CD14-positive monocyte (primary cell): ENCODE measurements around the gene LSS. TPM values are rescaled to one million over a fixed set of nuclear protein-coding genes. Genes with fewer than 3 reads are reported as not detected.

Experiments used
- DNase-seq, 3 donors: peaks; one replicate each; pipeline ENCODE4 v3.0.0-alpha.2; 2011 to 2022
- H2AFZ ChIP-seq: 2 replicates; pipeline ENCODE4 v1.6.0; 2012; ENCODE audit warnings: mild to moderate bottlenecking, low read depth, low read length, inconsistent platforms; ENCODE audit not compliant: insufficient read depth, poor library complexity, severe bottlenecking
- H3K27ac ChIP-seq, 2 donors: 1 replicate in 1 of 2; 2 replicates in 1 of 2; pipeline ENCODE4 v1.5.1; 2012 to 2013; ENCODE audit warnings: low read length in 2 of 2, control low read depth in 1 of 2, inconsistent platforms in 1 of 2, low read depth in 1 of 2, mild to moderate bottlenecking in 1 of 2
- H3K27me3 ChIP-seq, 2 donors: one replicate each; pipeline versions ENCODE4 v1.6.0 to v1.6.1; 2011 to 2013; ENCODE audit warnings: low read length in 2 of 2; ENCODE audit not compliant: control insufficient read depth in 2 of 2, insufficient read depth in 2 of 2
- H3K36me3 ChIP-seq, 2 donors: replicated peaks in 1 of 2; 1 replicate in 1 of 2; 2 replicates in 1 of 2; pipeline versions ENCODE4 v1.5.1 to v1.6.1; 2012 to 2013; ENCODE audit warnings: low read length in 2 of 2, control low read depth in 1 of 2, inconsistent platforms in 1 of 2, mild to moderate bottlenecking in 1 of 2; ENCODE audit not compliant: insufficient read depth in 2 of 2, control insufficient read depth in 1 of 2
- H3K4me1 ChIP-seq, 2 donors: 1 replicate in 1 of 2; 2 replicates in 1 of 2; pipeline versions ENCODE4 v1.5.1 to v1.6.1; 2012 to 2013; ENCODE audit warnings: low read length in 2 of 2, control low read depth in 1 of 2, inconsistent platforms in 1 of 2, mild to moderate bottlenecking in 1 of 2, moderate library complexity in 1 of 2; ENCODE audit not compliant: insufficient read depth in 2 of 2, control insufficient read depth in 1 of 2
- H3K4me2 ChIP-seq: replicated peaks from 2 replicates; pipeline ENCODE3; 2012; ENCODE audit warnings: low read length, moderate library complexity, mild to moderate bottlenecking; ENCODE audit not compliant: poor library complexity, severe bottlenecking; ENCODE audit errors: extremely low read depth
- H3K4me3 ChIP-seq, 3 experiments: fragments of 200-600 bp in 1 of 3; sonication (generic) in 1 of 3; replicated peaks in 1 of 3; 1 replicate in 2 of 3; 2 replicates in 1 of 3; pipeline ENCODE4 v1.5.1; 2011 to 2013; ENCODE audit warnings: low read length in 3 of 3, mild to moderate bottlenecking in 3 of 3, control low read depth in 2 of 3, low read depth in 2 of 3, inconsistent platforms in 1 of 3, moderate library complexity in 1 of 3
- H3K79me2 ChIP-seq: 2 replicates; pipeline ENCODE4 v1.6.0; 2012; ENCODE audit warnings: mild to moderate bottlenecking, control low read depth, inconsistent platforms, low read length, moderate library complexity; ENCODE audit not compliant: insufficient read depth
- H3K9ac ChIP-seq: 2 replicates; pipeline ENCODE4 v1.6.0; 2017; ENCODE audit warnings: low read length, mild to moderate bottlenecking; ENCODE audit not compliant: insufficient read depth, poor library complexity, severe bottlenecking
- H3K9me3 ChIP-seq, 2 donors: replicated peaks in 1 of 2; 1 replicate in 1 of 2; 2 replicates in 1 of 2; pipeline versions ENCODE4 v1.5.1 to v1.6.1; 2012 to 2013; ENCODE audit warnings: low read length in 2 of 2, control low read depth in 1 of 2; ENCODE audit not compliant: control insufficient read depth in 1 of 2, insufficient read depth in 1 of 2
- H4K20me1 ChIP-seq: 2 replicates; pipeline ENCODE4 v1.6.0; 2012; ENCODE audit warnings: mild to moderate bottlenecking, low read length, control low read depth, moderate library complexity; ENCODE audit not compliant: insufficient read depth
- H3K27ac Mint-ChIP-seq, 7 donors: one replicate each; pipeline ENCODE4 v1.8.0; 2020; ENCODE audit warnings: mild to moderate bottlenecking in 7 of 7, mixed read lengths in 7 of 7, moderate library complexity in 6 of 7, inconsistent platforms in 2 of 7
- H3K27me3 Mint-ChIP-seq, 3 donors: one replicate each; pipeline ENCODE4 v1.8.0; 2021 to 2022; ENCODE audit warnings: low read depth in 3 of 3, mild to moderate bottlenecking in 3 of 3, mixed read lengths in 3 of 3, moderate library complexity in 3 of 3, inconsistent platforms in 1 of 3
- H3K36me3 Mint-ChIP-seq, 2 donors: one replicate each; pipeline ENCODE4 v1.8.0; 2020; ENCODE audit warnings: mixed read lengths in 2 of 2, inconsistent platforms in 1 of 2, mild to moderate bottlenecking in 1 of 2
- H3K4me1 Mint-ChIP-seq: one replicate; pipeline ENCODE4 v1.8.0; 2020; ENCODE audit warnings: mild to moderate bottlenecking, mixed read lengths
- H3K4me3 Mint-ChIP-seq, 2 donors: one replicate each; pipeline ENCODE4 v1.8.0; 2020; ENCODE audit warnings: mild to moderate bottlenecking in 2 of 2, mixed read lengths in 2 of 2, moderate library complexity in 1 of 2
- H3K9me3 Mint-ChIP-seq, 7 donors: one replicate each; pipeline ENCODE4 v1.8.0; 2020 to 2022; ENCODE audit warnings: mixed read lengths in 7 of 7, mild to moderate bottlenecking in 6 of 7, moderate library complexity in 6 of 7, inconsistent platforms in 2 of 7
- CTCF ChIP-seq: fragments of 200-600 bp; IDR thresholded peaks from one replicate; pipeline ENCODE4 v1.8.0; 2022; ENCODE audit warnings: antibody characterized with exemption, mild to moderate bottlenecking
- WGBS: methylation state at CpG from one replicate; pipeline ENCODE4 v1.1.5; 2013; ENCODE audit warnings: missing lambda C conversion rate; ENCODE audit not compliant: insufficient coverage; 5-methylcytosine and 5-hydroxymethylcytosine counted together
- intact Hi-C, 2 donors: fragments of 100-400 bp; cut with micrococcal nuclease; formaldehyde crosslinking; loops; one replicate each; pipeline versions ENCODE4 v1.15.0 to v1.15.1; 2023
- polyA plus RNA-seq, 3 donors: library from polyadenylated mRNA; depleted of rRNA in 1 of 3; unstranded in 2 of 3; stranded (reverse) in 1 of 3; fragments of 300-500 nt in 2 of 3; fragments of >200 nt in 1 of 3; fragmentation: Illumina TruSeq in 2 of 3; gene quantifications; 1 replicate in 2 of 3; 2 replicates in 1 of 3; pipeline ENCODE4 v1.2.3, GENCODE V29; 2012 to 2021

LSS gene
- polyA plus RNA-seq, 3 donors, result 4.1 to 20.0 (median 4.9) TPM

- no peak overlapping the region for H3K4me2 ChIP-seq
- no peak for DNase-seq
- 95% methylated on average over 42 of the region's 47 CpGs for WGBS
- no peaks in the 10 kb centered on the region for H3K9me3 ChIP-seq
- H3K4me3 ChIP-seq, result no peak overlapping the region
- intact Hi-C loops, result no loop called here
- no peak overlapping the region for H3K4me3 Mint-ChIP-seq
- no peak overlapping the region for H3K27ac Mint-ChIP-seq
- no peak for TF ChIP-seq CTCF
- H3K9me3 Mint-ChIP-seq, result no peaks in the 10 kb centered on the region
- no peak overlapping the region for H3K27ac ChIP-seq
- no peaks in the 10 kb centered on the region for H3K36me3 ChIP-seq
- no peak overlapping the region for H2AFZ ChIP-seq
- no peaks in the 10 kb centered on the region for H4K20me1 ChIP-seq
- peaks cover 0 to 3% (median 2%) of the 10 kb centered on the region in 3 donors for H3K27me3 Mint-ChIP-seq
- H3K4me1 Mint-ChIP-seq, result no peaks in the 10 kb centered on the region
- no peaks in the 10 kb centered on the region for H3K79me2 ChIP-seq
- H3K27me3 ChIP-seq, result no peaks in the 10 kb centered on the region
- no peaks in the 10 kb centered on the region for H3K4me1 ChIP-seq
- no peak overlapping the region for H3K9ac ChIP-seq
- no peaks in the 10 kb centered on the region for H3K36me3 Mint-ChIP-seq
Measured at GRCh38 chr21:46151261-46151988, 77.1 kb downstream of the LSS start.

- Histone ChIP-seq H3K4me3 (no peak overlapping the region), H3K79me2 (no peaks in the 10 kb centered on the region), H3K36me3 (no peaks in the 10 kb centered on the region), H3K4me1 (no peaks in the 10 kb centered on the region), H3K27ac (no peak overlapping the region), H3K4me2 (no peak overlapping the region), H4K20me1 (no peaks in the 10 kb centered on the region), H3K9me3 (no peaks in the 10 kb centered on the region), H3K27me3 (no peaks in the 10 kb centered on the region), H3K9ac (no peak overlapping the region), H2AFZ (no peak overlapping the region)
- WGBS, result 97% methylated on average over 16 of the region's 24 CpGs
- H3K36me3 Mint-ChIP-seq, result no peaks in the 10 kb centered on the region
- peaks cover 0 to 2% (median 2%) of the 10 kb centered on the region in 3 donors for H3K27me3 Mint-ChIP-seq
- no peak overlapping the region for H3K27ac Mint-ChIP-seq
- intact Hi-C loops, result no loop called here
- no peak overlapping the region for H3K4me3 Mint-ChIP-seq
- H3K9me3 Mint-ChIP-seq, result no peaks in the 10 kb centered on the region
- DNase-seq, result no peak
- no peak for TF ChIP-seq CTCF
- no peaks in the 10 kb centered on the region for H3K4me1 Mint-ChIP-seq
Measured at GRCh38 chr21:46150491-46151121, 78.0 kb downstream of the LSS start.
